ENCODE results near the gene GIMAP8. TPM values are rescaled to one million over a fixed set of nuclear protein-coding genes. Genes with fewer than 3 reads are reported as not detected.

GIMAP8 gene
- total RNA-seq, 6 experiments from 2014 or later = not detected

GRCh38 chr7:150403376-150404171, 46.9 kb upstream of the GIMAP8 start:
- Mint-ChIP-seq H3K9me3 (no peaks in the 10 kb centered on the region), H3K27ac (peak overlapping the region; percentile 79; the same call in 1 of the 2 replicates), H3K4me3 (no peak overlapping the region), H3K36me3 (ENCODE audit: low read depth) (peaks cover 4% of the 10 kb centered on the region; the same call in 1 of the 2 replicates), H3K4me1 (ENCODE audit: low read depth) (peaks cover 57% of the 10 kb centered on the region), H3K27me3 (ENCODE audit: insufficient read depth) (peaks cover 2% of the 10 kb centered on the region)
- no peak for DNase-seq
- TF ChIP-seq CTCF (IDR thresholded peaks at IDR 0.05) = no peak

GRCh38 chr7:150404172-150404804, 46.1 kb upstream of the GIMAP8 start:
- DNase-seq = no peak
- no peak for TF ChIP-seq CTCF (IDR thresholded peaks at IDR 0.05)
- H3K4me1 Mint-ChIP-seq (ENCODE audit: low read depth) = peaks cover 49% of the 10 kb centered on the region

GRCh38 chr7:150404805-150405583, 45.4 kb upstream of the GIMAP8 start:
- H3K27me3 Mint-ChIP-seq (ENCODE audit: insufficient read depth) = peaks cover 2% of the 10 kb centered on the region
- H3K4me1 Mint-ChIP-seq (ENCODE audit: low read depth) = peaks cover 42% of the 10 kb centered on the region
- H3K9me3 Mint-ChIP-seq = no peaks in the 10 kb centered on the region
- TF ChIP-seq CTCF (IDR thresholded peaks at IDR 0.05) = peak; percentile 51
- peak; percentile 83 for DNase-seq
- H3K36me3 Mint-ChIP-seq (ENCODE audit: low read depth) = peaks cover 4% of the 10 kb centered on the region; the same call in 1 of the 2 replicates
- peak overlapping the region; percentile 95 for H3K4me3 Mint-ChIP-seq
- H3K27ac Mint-ChIP-seq = peak overlapping the region; percentile 79

More at GRCh38 chr7:150404172-150404804, 46.1 kb upstream of the GIMAP8 start:
- peaks cover 4% of the 10 kb centered on the region; the same call in 1 of the 2 replicates for H3K36me3 Mint-ChIP-seq (ENCODE audit: low read depth)
- H3K27me3 Mint-ChIP-seq (ENCODE audit: insufficient read depth) = peaks cover 2% of the 10 kb centered on the region
- peak overlapping the region; percentile 79 for H3K27ac Mint-ChIP-seq
- no peaks in the 10 kb centered on the region for H3K9me3 Mint-ChIP-seq
- H3K4me3 Mint-ChIP-seq = peak overlapping the region; percentile 95

- Mint-ChIP-seq H3K27ac (peak overlapping the region; percentile 66), H3K4me3 (peak overlapping the region; percentile 95), H3K9me3 (no peaks in the 10 kb centered on the region), H3K4me1 (ENCODE audit: low read depth) (peaks cover 35% of the 10 kb centered on the region), H3K36me3 (ENCODE audit: low read depth) (peaks cover 4% of the 10 kb centered on the region; the same call in 1 of the 2 replicates), H3K27me3 (ENCODE audit: insufficient read depth) (peaks cover 2% of the 10 kb centered on the region)
- TF ChIP-seq CTCF (IDR thresholded peaks at IDR 0.05) = peak; percentile 23; the same call in 1 of the 2 replicates
- DNase-seq = no peak
Measured at GRCh38 chr7:150405584-150406311, 44.7 kb upstream of the GIMAP8 start.

GRCh38 chr7:150406312-150406566, 44.2 kb upstream of the GIMAP8 start:
- no peaks in the 10 kb centered on the region for H3K9me3 Mint-ChIP-seq
- H3K4me1 Mint-ChIP-seq (ENCODE audit: low read depth) = peaks cover 30% of the 10 kb centered on the region
- no peak for DNase-seq
- H3K4me3 Mint-ChIP-seq = peak overlapping the region; percentile 95
- peak overlapping the region; percentile 66 for H3K27ac Mint-ChIP-seq
- H3K36me3 Mint-ChIP-seq (ENCODE audit: low read depth) = peaks cover 4% of the 10 kb centered on the region; the same call in 1 of the 2 replicates
- no peak for TF ChIP-seq CTCF (IDR thresholded peaks at IDR 0.05)
- H3K27me3 Mint-ChIP-seq (ENCODE audit: insufficient read depth) = peaks cover 2% of the 10 kb centered on the region
